ENCODE data around the gene EPHB4. TPM values are rescaled to one million over a fixed set of nuclear protein-coding genes. Genes with fewer than 3 reads are reported as not detected.

Gene EPHB4
- total RNA-seq, 2 experiments from 2014 or later, result 2.9 to 3.5 TPM

DNA sequence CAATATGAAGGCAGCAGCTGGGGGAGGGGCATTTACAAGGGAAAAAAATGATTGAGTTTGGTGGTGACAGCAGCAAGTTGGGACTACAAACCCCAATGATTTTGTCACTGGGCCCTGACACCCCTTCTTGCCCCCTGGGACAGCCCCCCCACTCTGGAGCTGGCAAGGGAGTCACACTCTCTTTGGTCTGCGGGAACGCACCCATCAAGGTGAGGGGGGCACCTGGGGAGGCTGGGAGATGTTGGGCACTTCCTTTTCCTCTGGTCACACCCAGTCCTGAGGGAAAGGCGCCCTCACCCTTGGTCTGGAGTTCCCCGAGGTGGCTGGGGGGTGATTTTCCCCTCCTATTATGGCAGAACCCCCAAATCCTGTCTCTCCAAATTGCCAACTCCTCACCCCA, 24.4 kb downstream of the EPHB4 start:
- ChIA-PET POLR2A (no interaction called here), CTCF (interaction anchor here (5.8 kb wide), 1 partner anchor 49 kb away, joined by 50 read pairs; the partner anchor contains the start of gene SLC12A9)

DNA sequence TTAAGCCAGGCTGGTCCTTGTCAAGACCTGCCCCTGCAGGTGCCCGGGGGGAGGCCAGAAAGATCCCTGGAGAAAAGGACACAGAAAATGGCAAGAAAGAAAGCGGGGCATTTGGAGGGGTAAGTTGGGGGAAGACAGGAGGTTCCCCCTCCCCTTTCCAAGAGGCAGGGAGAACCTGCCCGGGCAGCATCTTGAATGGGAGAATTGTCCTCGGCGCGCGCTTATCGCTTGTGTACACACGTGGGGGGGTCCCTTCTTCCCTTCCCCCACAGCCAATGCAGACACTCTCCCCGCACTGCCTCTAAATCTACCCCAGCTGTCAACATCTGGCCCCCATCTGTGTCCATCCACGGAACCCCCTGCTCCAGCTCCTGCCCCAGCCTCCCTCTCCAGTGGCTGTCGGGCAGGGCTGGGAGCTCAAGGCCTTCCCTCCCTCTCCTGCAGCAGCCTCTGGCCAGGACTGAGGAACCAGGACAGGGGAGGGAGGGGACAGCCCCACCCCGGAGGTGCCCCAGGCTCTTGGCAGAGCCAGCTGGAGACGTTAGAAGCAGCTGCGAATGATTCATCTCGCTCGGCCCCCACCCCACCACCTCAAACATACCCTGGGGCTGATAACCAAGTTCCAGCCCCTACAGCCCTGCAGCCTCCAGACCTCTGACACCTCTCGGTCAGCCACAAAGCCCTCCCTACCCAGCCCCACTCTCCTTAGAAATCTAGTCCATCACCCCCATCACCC, 25.3 kb downstream of the EPHB4 start:
- POLR2A ChIA-PET, result interaction anchor here (0.9 kb wide), 1 partner anchor 1597 kb away, joined by 3 read pairs; no protein-coding TSS in a partner anchor
- CTCF ChIA-PET, result interaction anchor here (0.6 to 5.8 kb wide), 3 partner anchors 50 to 235 kb away, joined by 3 to 50 read pairs (median 3); partner anchors contain the start of gene SLC12A9

- POLR2A ChIA-PET, result interaction anchor here (1.3 kb wide), 1 partner anchor 53 kb away, joined by 4 read pairs; the partner anchor contains the start of gene SLC12A9
- CTCF ChIA-PET, result interaction anchor here (0.6 to 5.8 kb wide), 5 partner anchors 11 to 59 kb away, joined by 3 to 50 read pairs (median 7); partner anchors contain the start of gene SLC12A9
These were observed 28.1 kb downstream of the EPHB4 start for GRCh38 chr7:100799037-100799896.

DNA sequence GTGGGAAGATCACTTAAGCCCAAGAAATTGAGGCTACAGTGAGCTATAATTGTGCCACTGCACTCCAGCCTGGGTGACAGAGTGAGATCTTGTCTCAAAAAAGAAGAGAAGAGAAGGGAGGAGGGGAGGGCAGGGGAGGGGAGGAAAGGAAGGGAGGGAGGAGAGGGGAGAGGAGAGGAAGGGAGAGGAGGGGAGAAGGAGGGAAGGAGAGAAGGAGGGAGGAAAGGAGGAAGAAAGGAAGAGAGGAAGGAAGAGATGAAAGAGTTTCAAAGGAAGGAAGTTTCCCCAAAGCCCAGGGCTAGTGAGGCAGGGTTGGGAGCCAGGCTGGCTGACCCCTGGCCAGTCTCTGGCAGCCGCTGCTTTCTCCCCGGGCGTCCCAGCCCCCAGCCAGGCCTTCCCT, 32.6 kb downstream of the EPHB4 start:
- ChIA-PET POLR2A (interaction anchor here (0.6 kb wide), 1 partner anchor 30 kb away, joined by 6 read pairs; no protein-coding TSS in a partner anchor), CTCF (no interaction called here)

DNA sequence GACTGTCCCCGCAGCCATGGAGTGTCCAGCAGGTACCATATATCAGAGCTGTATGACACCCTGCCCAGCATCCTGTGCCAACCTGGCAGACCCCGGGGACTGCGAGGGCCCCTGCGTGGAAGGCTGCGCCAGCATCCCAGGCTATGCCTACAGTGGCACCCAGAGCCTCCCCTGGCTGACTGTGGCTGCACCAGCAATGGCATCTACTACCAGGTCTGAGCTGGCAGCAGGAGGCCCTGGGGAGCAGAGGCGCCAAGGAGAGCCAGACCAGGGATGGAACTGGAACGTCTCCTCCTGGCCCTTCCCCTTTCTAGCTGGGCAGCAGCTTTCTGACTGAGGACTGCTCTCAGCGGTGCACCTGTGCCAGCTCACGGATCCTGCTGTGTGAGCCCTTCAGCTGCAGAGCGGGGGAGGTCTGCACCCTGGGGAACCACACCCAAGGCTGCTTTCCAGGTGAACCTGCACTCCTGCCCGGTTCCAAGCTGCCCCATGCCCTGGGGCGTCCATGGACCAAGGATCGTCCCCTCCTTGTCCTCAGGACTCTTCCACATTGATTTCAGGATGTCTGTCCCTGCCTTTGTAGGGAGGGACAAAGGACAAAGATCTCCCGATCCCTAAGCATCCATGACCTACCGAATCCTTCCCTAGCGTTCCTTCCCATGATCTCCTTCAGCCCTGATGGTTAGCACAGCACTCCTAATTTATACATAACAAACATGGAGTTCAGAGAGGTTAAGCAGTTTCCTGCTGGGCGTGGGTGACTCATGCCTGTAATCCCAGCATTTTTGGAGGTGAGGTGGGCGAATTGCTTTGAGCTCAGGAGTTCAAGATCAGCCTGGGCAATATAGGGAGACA, 33.3 kb downstream of the EPHB4 start:
- POLR2A ChIA-PET, result interaction anchor here (0.6 kb wide), 1 partner anchor 29 kb away, joined by 6 read pairs; no protein-coding TSS in a partner anchor
- CTCF ChIA-PET, result no interaction called here

DNA sequence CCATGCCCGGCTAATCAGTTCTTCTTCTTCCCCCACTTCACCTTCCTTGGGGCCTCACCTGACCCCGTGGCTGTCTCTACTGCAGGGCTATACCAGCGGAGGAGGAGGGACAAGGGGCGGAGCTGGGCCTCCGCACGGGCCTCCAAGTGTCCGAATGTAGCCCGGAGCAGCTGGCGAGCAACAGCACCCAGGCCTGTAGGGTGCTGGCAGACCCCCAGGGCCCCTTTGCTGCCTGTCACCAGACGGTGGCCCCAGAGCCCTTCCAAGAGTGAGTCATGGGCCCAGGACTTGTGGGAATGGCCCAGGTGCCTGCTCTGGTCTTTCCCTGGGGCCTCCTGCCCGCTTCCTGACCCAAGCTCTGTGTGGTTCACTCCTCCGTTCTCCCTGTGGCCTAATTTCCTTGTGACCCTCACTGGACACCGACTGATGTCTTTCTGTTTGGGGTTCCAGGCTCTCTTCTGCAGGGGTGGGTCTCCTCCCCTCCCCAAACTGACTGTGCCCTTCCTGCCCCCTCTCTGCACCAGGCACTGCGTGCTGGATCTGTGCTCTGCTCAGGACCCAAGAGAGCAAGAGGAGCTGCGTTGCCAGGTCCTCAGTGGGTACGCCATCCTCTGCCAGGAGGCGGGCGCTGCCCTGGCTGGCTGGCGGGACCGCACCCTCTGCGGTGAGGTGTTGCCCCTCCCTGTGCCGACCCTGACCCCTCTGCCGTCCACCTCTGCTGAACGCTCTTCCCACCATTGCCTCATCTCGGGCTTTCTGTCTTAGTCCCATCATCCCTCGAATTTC, 35.2 kb downstream of the EPHB4 start:
- POLR2A ChIA-PET, result no interaction called here
- CTCF ChIA-PET, result no interaction called here

DNA sequence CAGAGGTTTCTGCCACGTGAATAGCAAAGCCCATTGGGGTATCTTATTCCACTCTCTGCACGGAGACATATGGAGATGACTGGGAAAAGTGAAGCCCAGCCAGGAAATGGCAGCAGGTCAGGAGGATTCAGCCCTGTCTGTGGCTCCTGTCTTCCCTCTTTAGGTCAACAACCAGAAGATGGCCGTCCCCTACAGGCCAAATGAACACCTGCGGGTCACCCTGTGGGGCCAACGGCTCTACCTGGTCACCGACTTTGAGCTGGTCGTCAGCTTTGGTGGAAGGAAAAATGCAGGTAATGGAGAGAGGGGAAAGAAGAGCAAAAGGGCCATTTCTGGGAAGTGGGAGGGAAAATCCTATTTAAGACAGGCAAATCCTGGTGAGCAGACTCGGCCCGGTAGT, 38.3 kb downstream of the EPHB4 start:
- POLR2A ChIA-PET, result no interaction called here

DNA sequence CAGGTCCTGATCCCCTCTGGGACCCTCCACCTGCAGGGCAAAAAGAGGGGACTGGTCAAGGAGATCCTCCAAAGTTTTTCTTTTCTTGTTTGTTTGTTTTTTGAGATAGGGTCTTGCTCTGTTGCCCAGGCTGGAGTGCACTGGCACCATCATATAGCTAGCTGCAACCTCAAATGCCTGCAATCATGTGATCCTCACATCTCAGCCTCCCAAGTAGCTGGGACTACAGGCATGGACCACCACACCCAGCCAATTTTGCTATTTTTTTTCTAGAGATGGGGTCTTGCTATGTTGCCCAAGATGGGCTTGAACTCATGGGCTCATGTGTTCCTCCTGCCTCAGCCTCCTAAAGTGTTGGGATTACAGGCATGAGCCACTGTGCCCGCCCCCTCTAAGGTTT, 41.0 kb downstream of the EPHB4 start:
- POLR2A ChIA-PET, result no interaction called here
- CTCF ChIA-PET, result interaction anchor here (0.5 kb wide), 1 partner anchor 358 kb away, joined by 4 read pairs; no protein-coding TSS in a partner anchor

More for the DNA sequence above, 38.3 kb downstream of the EPHB4 start:
- CTCF ChIA-PET, result no interaction called here

DNA sequence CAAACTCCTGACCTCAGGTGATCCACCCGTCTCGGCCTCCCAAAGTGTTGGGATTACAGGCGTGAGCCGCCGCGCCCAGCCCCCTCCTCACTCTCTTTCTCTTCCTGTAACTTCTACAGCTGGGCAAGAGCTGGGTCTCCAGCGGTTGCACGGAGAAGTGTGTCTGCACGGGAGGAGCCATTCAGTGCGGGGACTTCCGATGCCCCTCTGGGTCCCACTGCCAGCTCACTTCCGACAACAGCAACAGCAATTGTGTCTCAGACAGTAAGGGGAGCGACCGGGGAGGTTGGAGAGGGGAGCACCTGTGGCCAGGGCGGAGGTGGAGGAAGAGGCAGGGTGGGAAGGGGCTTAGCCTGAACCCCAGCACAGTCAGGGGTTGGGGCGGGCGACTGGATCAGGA, 41.4 kb downstream of the EPHB4 start:
- CTCF ChIA-PET, result interaction anchor here (0.9 kb wide), 1 partner anchor 21 kb away, joined by 4 read pairs; no protein-coding TSS in a partner anchor
- POLR2A ChIA-PET, result no interaction called here

GRCh38 chr7:100783804-100784203, 43.5 kb downstream of the EPHB4 start:
- ChIA-PET POLR2A (no interaction called here), CTCF (no interaction called here)

DNA sequence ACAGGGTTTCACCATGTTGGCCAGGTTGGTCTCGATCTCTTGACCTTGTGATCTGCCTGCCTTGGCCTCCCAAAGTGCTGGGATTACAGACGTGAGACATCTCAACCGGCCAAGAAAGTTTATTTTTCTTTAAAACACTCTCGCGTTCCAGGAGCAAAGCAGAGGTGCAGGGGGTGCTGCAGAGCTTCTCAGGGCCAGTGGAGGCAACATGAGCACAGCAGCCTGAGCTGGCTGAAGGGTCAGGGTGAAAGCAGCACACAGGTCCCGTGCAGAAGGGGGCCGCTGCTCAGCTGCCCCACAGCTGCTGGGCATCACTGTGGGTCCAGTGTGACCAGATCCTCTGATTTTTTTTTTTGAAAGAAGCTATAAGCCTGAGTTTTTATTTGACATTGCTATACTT, 46.1 kb downstream of the EPHB4 start:
- POLR2A ChIA-PET, result no interaction called here
- CTCF ChIA-PET, result no interaction called here

DNA sequence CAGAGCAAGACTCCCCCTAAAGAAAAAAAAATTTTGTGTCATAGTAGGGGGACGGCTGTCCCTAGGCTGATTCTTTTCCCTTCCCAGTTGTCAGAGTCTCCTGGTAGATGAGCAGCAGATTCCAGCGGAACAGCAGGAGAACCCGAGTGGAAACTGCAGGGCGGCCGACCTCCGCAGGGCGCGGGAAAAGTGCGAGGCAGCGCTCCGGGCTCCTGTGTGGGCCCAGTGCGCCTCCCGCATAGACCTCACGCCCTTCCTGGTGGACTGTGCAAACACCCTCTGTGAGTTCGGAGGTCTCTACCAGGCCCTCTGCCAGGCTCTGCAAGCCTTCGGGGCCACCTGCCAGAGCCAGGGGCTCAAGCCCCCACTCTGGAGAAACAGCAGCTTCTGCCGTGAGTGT, 48.0 kb downstream of the EPHB4 start:
- CTCF ChIA-PET, result no interaction called here
- POLR2A ChIA-PET, result no interaction called here

GRCh38 chr7:100778061-100778621, 49.2 kb downstream of the EPHB4 start:
- POLR2A ChIA-PET, result no interaction called here
- CTCF ChIA-PET, result no interaction called here

- ChIA-PET POLR2A (no interaction called here), CTCF (no interaction called here)
These were observed 53.8 kb downstream of the EPHB4 start for GRCh38 chr7:100773491-100773890.

DNA sequence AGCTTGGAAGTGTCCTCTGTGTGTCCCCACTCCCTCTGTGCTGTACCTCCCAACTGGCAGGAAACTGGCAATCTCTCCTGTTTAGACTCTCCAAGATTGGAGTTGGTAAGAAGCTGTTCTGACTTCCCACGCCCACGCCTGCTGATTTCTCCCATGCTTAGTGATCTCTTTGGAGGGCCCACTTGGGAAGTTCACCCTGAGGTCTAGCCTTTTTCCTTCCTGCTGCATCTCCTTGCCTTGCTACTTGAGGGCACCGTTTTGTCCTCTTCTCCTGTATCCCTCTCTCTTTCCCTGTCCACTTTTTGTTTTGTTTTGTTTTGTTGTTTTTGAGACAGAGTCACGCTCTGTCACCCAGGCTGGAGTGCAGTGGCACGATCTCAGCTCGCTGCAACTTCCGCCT, 58.5 kb downstream of the EPHB4 start:
- ChIA-PET POLR2A (no interaction called here), CTCF (interaction anchor here (0.9 kb wide), 1 partner anchor 84 kb away, joined by 4 read pairs; the partner anchor contains the start of gene SLC12A9)

DNA sequence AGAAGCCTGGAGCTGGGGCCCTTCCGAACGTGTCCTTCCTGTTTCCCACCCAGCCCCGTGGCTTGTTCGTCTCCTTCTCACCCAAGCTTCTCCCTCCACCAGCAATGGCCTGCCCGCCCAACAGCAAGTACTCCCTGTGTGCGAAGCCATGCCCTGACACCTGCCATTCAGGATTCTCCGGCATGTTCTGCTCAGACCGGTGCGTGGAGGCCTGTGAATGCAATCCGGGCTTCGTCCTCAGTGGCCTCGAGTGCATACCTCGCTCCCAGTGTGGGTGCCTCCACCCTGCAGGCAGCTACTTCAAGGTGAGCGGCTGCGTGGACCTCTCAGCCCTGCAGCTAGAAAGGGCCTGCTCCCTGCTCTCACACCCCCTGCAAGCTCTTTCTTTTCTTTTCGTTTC, 62.1 kb downstream of the EPHB4 start:
- ChIA-PET POLR2A (interaction anchor here (0.6 kb wide), 1 partner anchor 29 kb away, joined by 6 read pairs; no protein-coding TSS in a partner anchor), CTCF (interaction anchor here (1.0 kb wide), 1 partner anchor 12 kb away, joined by 3 read pairs; no protein-coding TSS in a partner anchor)

GRCh38 chr7:100764841-100765240, 62.5 kb downstream of the EPHB4 start:
- POLR2A ChIA-PET, result interaction anchor here (0.6 kb wide), 1 partner anchor 30 kb away, joined by 6 read pairs; no protein-coding TSS in a partner anchor

GRCh38 chr7:100763556-100764140, 63.7 kb downstream of the EPHB4 start:
- CTCF ChIA-PET, result no interaction called here
- POLR2A ChIA-PET, result no interaction called here

More at GRCh38 chr7:100764841-100765240, 62.5 kb downstream of the EPHB4 start:
- CTCF ChIA-PET, result interaction anchor here (1.0 kb wide), 1 partner anchor 12 kb away, joined by 3 read pairs; no protein-coding TSS in a partner anchor
